HG02943 (cell line): ENCODE measurements around the gene SZRD1.

Experiments
- ATAC-seq: cut with Tn5 transposase; IDR thresholded peaks from one replicate; pipeline ENCODE4 v1.9.1; 2021; ENCODE audit warnings: mild to moderate bottlenecking, low read depth, moderate library complexity; ENCODE audit not compliant: unreplicated experiment

Gene SZRD1

GRCh38 chr1:16367258-16367967 is 371 bp downstream of the SZRD1 start:
- ATAC-seq = peak; percentile 57

- no peak for ATAC-seq
Measured at GRCh38 chr1:16367968-16368890, 1.2 kb downstream of the SZRD1 start.

GRCh38 chr1:16369821-16370220 is 2.8 kb downstream of the SZRD1 start:
- no peak for ATAC-seq

GRCh38 chr1:16371725-16372124 is 4.7 kb downstream of the SZRD1 start:
- ATAC-seq = no peak

- ATAC-seq = no peak
Measured at GRCh38 chr1:16372535-16373285, 5.7 kb downstream of the SZRD1 start.

GRCh38 chr1:16374266-16374665 is 7.2 kb downstream of the SZRD1 start:
- no peak for ATAC-seq

- ATAC-seq = no peak
Measured at GRCh38 chr1:16375521-16376340, 8.7 kb downstream of the SZRD1 start.

- no peak for ATAC-seq
Measured at GRCh38 chr1:16376971-16377370, 9.9 kb downstream of the SZRD1 start.

- ATAC-seq = no peak
Measured at GRCh38 chr1:16378443-16378842, 11.4 kb downstream of the SZRD1 start.

GRCh38 chr1:16380868-16381267 is 13.8 kb downstream of the SZRD1 start:
- no peak for ATAC-seq

GRCh38 chr1:16383888-16384287 is 16.8 kb downstream of the SZRD1 start:
- ATAC-seq = no peak

GRCh38 chr1:16385659-16386453 is 18.8 kb downstream of the SZRD1 start:
- no peak for ATAC-seq

- no peak for ATAC-seq
Measured at GRCh38 chr1:16386454-16387113, 19.5 kb downstream of the SZRD1 start.

- no peak for ATAC-seq
Measured at GRCh38 chr1:16387201-16388188, 20.5 kb downstream of the SZRD1 start.

GRCh38 chr1:16391411-16391810 is 24.4 kb downstream of the SZRD1 start:
- no peak for ATAC-seq

GRCh38 chr1:16392740-16393569 is 25.9 kb downstream of the SZRD1 start:
- no peak for ATAC-seq
